IPS DF 4.7 (cell line): ENCODE measurements around the gene BOK.

Experiments used
- DNase-seq: peaks from one replicate; pipeline ENCODE4 v3.0.0-alpha.2; 2013; ENCODE audit warnings: low spot score; ENCODE audit errors: extremely low read depth

The BOK gene

GRCh38 chr2:241619597-241620418 lies 61.3 kb downstream of the BOK start:
- no peak for DNase-seq

- no peak for DNase-seq
These were observed 61.8 kb downstream of the BOK start for GRCh38 chr2:241620419-241620769.
